Measurements from ENCODE around the gene SBK1. TPM values are rescaled to one million over a fixed set of nuclear protein-coding genes. Genes with fewer than 3 reads are reported as not detected.
A peak's percentile ranks its signal among the peaks of the same experiment; 100 is the strongest.

The SBK1 gene
- total RNA-seq, 4 donors from 2014 or later, result 1.8 to 6.4 (median 4.5) TPM

DNA sequence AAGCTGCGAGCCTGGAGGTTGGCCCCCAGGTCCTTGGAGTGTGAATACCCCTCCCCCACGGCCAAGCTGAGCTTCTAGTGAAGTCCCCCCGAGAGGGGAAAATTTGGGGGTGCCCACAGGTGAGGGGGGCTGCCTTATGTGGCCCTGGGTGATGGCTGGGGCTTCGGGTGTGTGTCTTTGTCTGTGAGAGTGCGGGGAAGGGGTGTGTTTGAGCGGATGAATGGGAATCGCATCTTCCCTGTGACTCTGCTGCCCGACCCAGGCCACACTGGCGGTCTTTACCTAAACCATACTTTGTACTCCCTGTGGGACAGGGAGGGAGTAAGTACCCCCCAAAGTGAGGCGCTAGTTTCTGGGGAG, 1.3 kb downstream of the SBK1 start:
- H3K4me3 ChIP-seq, result peak overlapping the region in 2 of 4 donors; percentile 66 to 72
- in situ Hi-C loops (cut with MboI; ENCODE audit: low sequenced_read_pairs in 4 of 4), result no loop called here
- intact Hi-C loops (cut with DNase I; ENCODE audit: low total_unique reads), result loop anchor here (2.0 to 10.0 kb wide), 2 partner anchors 33 to 79 kb away; partner anchors contain the start of gene XPO6
- H3K9me3 ChIP-seq, result no peaks in the 10 kb centered on the region
- no peaks in the 10 kb centered on the region for H3K27me3 ChIP-seq
- ATAC-seq (no peak), DNase-seq (no peak)
- H3K4me1 ChIP-seq, result peaks cover 30 to 39% of the 10 kb centered on the region in 2 donors
- TF ChIP-seq, protein P1, sequence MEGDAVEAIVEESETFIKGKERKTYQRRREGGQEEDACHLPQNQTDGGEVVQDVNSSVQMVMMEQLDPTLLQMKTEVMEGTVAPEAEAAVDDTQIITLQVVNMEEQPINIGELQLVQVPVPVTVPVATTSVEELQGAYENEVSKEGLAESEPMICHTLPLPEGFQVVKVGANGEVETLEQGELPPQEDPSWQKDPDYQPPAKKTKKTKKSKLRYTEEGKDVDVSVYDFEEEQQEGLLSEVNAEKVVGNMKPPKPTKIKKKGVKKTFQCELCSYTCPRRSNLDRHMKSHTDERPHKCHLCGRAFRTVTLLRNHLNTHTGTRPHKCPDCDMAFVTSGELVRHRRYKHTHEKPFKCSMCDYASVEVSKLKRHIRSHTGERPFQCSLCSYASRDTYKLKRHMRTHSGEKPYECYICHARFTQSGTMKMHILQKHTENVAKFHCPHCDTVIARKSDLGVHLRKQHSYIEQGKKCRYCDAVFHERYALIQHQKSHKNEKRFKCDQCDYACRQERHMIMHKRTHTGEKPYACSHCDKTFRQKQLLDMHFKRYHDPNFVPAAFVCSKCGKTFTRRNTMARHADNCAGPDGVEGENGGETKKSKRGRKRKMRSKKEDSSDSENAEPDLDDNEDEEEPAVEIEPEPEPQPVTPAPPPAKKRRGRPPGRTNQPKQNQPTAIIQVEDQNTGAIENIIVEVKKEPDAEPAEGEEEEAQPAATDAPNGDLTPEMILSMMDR (IDR thresholded peaks at IDR 0.05 in 4 of 5, conservative IDR thresholded peaks at IDR 0.05 in 1 of 5), result no peak
- no peak for TF ChIP-seq POLR2A (IDR thresholded peaks at IDR 0.05)
- peak overlapping the region in 2 of 4 donors; percentile 76 to 80 for H3K27ac ChIP-seq
- no peaks in the 10 kb centered on the region for H3K36me3 ChIP-seq

DNA sequence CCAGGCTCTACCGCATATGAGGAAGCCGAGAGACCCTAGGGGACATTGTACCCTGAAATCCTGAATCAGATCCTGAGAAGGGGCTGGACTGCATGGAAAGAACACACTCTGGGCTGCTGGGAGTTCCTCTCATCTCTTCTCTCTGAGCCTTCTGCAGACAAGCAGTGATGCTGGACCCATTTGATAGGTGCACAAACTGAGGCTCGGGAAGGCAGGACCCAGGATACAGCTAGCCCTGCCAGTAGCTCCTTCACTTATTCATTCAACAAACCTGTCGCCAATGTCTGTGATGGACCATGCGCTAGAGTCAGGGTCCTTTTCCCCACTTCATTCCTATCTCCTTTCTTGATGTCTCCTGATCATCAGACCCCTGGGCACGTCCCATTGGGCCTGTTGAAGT, 1.9 kb downstream of the SBK1 start:
- DNase-seq (no peak), ATAC-seq (no peak)
- Histone ChIP-seq H3K9me3 (no peaks in the 10 kb centered on the region), H3K27ac (peak overlapping the region in 2 of 4 donors; percentile 29 to 40), H3K4me3 (no peak overlapping the region), H3K4me1 (peaks cover 23 to 32% of the 10 kb centered on the region in 2 donors), H3K36me3 (no peaks in the 10 kb centered on the region), H3K27me3 (no peaks in the 10 kb centered on the region)
- intact Hi-C loops (cut with DNase I; ENCODE audit: low total_unique reads) (loop anchor here (10.0 kb wide), 1 partner anchor 79 kb away; the partner anchor contains the start of gene XPO6), in situ Hi-C loops (cut with MboI; ENCODE audit: low sequenced_read_pairs in 4 of 4) (no loop called here)
- TF ChIP-seq POLR2A (IDR thresholded peaks at IDR 0.05), result no peak
- TF ChIP-seq, protein P1 (IDR thresholded peaks at IDR 0.05 in 4 of 5, conservative IDR thresholded peaks at IDR 0.05 in 1 of 5), result no peak

DNA sequence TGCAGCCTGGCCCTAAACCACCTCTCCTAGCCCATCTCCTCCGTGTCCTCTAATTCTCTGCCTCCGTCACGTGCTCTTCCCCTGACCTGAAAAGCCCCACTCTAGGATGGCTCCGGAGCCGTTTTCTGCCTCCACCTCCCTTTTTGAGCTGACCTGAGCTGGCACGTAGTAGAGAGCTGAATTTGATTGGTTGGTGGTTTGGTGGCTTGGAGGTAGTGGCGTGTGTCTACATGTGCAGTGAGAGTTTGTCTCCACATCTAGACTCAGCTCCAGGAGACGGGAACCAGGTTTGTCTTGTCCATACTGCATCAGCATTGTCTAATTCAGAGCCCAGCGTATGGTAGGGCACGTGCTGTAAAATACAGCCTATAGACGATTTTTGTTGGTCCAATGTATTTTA, 3.0 kb downstream of the SBK1 start:
- peak overlapping the region in 1 of 4 donors; percentile 29 for H3K27ac ChIP-seq
- in situ Hi-C loops (cut with MboI; ENCODE audit: low sequenced_read_pairs in 4 of 4), result no loop called here
- no peaks in the 10 kb centered on the region for H3K9me3 ChIP-seq
- intact Hi-C loops (cut with DNase I; ENCODE audit: low total_unique reads), result loop anchor here (10.0 kb wide), 1 partner anchor 80 kb away; the partner anchor contains the start of gene XPO6
- no peak for ATAC-seq
- no peaks in the 10 kb centered on the region for H3K27me3 ChIP-seq
- no peak overlapping the region for H3K4me3 ChIP-seq
- no peak for TF ChIP-seq POLR2A (IDR thresholded peaks at IDR 0.05)
- TF ChIP-seq, protein P1 (IDR thresholded peaks at IDR 0.05 in 4 of 5, conservative IDR thresholded peaks at IDR 0.05 in 1 of 5), result no peak
- peaks cover 13 to 22% of the 10 kb centered on the region in 2 donors for H3K4me1 ChIP-seq
- H3K36me3 ChIP-seq, result no peaks in the 10 kb centered on the region
- DNase-seq, result no peak

DNA sequence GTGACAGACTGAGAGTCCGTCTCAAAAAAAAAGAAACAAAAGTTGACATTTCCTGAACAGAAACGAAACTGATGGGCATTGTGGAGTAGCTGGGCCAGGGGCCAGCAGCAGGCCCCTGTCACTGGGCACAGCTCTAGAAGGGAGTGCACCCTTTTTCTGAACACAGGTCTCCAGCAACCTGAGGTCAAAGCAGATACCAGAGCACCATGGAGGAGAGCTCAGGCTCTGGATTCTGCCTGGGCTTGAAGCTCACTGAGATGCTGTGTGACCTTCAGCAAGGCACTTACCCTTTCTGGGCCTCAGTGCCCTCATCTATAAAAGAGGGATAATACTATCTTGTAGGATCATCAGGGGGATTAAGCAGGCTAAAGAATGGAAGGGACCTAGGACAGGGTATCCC, 5.0 kb downstream of the SBK1 start:
- DNase-seq (no peak), ATAC-seq (no peak)
- intact Hi-C loops (cut with DNase I; ENCODE audit: low total_unique reads) (loop anchor here (10.0 kb wide), 1 partner anchor 83 kb away; the partner anchor contains the start of gene XPO6), in situ Hi-C loops (cut with MboI; ENCODE audit: low sequenced_read_pairs in 4 of 4) (no loop called here)
- Histone ChIP-seq H3K9me3 (no peaks in the 10 kb centered on the region), H3K4me1 (peaks cover 22 to 34% of the 10 kb centered on the region in 2 donors), H3K4me3 (no peak overlapping the region), H3K36me3 (no peaks in the 10 kb centered on the region), H3K27me3 (no peaks in the 10 kb centered on the region), H3K27ac (peak overlapping the region in 1 of 4 donors; percentile 46)
- no peak for TF ChIP-seq POLR2A (IDR thresholded peaks at IDR 0.05)
- TF ChIP-seq, protein P1 (IDR thresholded peaks at IDR 0.05 in 4 of 5, conservative IDR thresholded peaks at IDR 0.05 in 1 of 5), result no peak
